ENCODE measurements around the gene CCNT1.
"Not testable (repeated sequence)": the region's sequence is repeated elsewhere in the genome, so short reads cannot be mapped to it uniquely, and the experiment has no call there.

The CCNT1 gene

GRCh38 chr12:48691826-48692487 is 24.6 kb downstream of the CCNT1 start:
- no peak for DNase-seq (ENCODE audit: low read depth, low spot score)

- DNase-seq (ENCODE audit: low read depth, low spot score), result no peak
Measured at GRCh38 chr12:48690990-48691389, 25.5 kb downstream of the CCNT1 start.

- no peak for DNase-seq (ENCODE audit: low read depth, low spot score)
Measured at GRCh38 chr12:48690436-48690835, 26.1 kb downstream of the CCNT1 start.

- DNase-seq (ENCODE audit: low read depth, low spot score), result no peak
Measured at GRCh38 chr12:48688836-48689235, 27.7 kb downstream of the CCNT1 start.

GRCh38 chr12:48687592-48687991 is 28.9 kb downstream of the CCNT1 start:
- no peak for DNase-seq (ENCODE audit: low read depth, low spot score)

- no peak for DNase-seq (ENCODE audit: low read depth, low spot score)
Measured at GRCh38 chr12:48686615-48687334, 29.7 kb downstream of the CCNT1 start.

GRCh38 chr12:48686037-48686595 is 30.4 kb downstream of the CCNT1 start:
- DNase-seq (ENCODE audit: low read depth, low spot score), result no peak

GRCh38 chr12:48683534-48683933 is 33.0 kb downstream of the CCNT1 start:
- no peak for DNase-seq (ENCODE audit: low read depth, low spot score)

GRCh38 chr12:48682927-48683326 is 33.6 kb downstream of the CCNT1 start:
- no peak for DNase-seq (ENCODE audit: low read depth, low spot score)

GRCh38 chr12:48682533-48682905 is 34.0 kb downstream of the CCNT1 start:
- DNase-seq (ENCODE audit: low read depth, low spot score), result not testable (repeated sequence)

- peak; percentile 92 for DNase-seq (ENCODE audit: low read depth, low spot score)
Measured at GRCh38 chr12:48681710-48682532, 34.6 kb downstream of the CCNT1 start, which contains the start of gene KANSL2. KANSL2 (minus strand) TSS chr12:48682238; CDS start chr12:48681632, 606 bp downstream.

GRCh38 chr12:48681399-48681709 is 35.2 kb downstream of the CCNT1 start:
- no peak for DNase-seq (ENCODE audit: low read depth, low spot score)

GRCh38 chr12:48680861-48681260 is 35.6 kb downstream of the CCNT1 start:
- DNase-seq (ENCODE audit: low read depth, low spot score), result no peak

GRCh38 chr12:48678551-48679185 is 37.8 kb downstream of the CCNT1 start:
- no peak for DNase-seq (ENCODE audit: low read depth, low spot score)

- no peak for DNase-seq (ENCODE audit: low read depth, low spot score)
Measured at GRCh38 chr12:48671231-48671856, 45.2 kb downstream of the CCNT1 start.

GRCh38 chr12:48668996-48669395 is 47.5 kb downstream of the CCNT1 start:
- no peak for DNase-seq (ENCODE audit: low read depth, low spot score)

GRCh38 chr12:48659863-48660262 is 56.6 kb downstream of the CCNT1 start:
- no peak for DNase-seq (ENCODE audit: low read depth, low spot score)

- no peak for DNase-seq (ENCODE audit: low read depth, low spot score)
Measured at GRCh38 chr12:48651681-48652080, 64.8 kb downstream of the CCNT1 start.

- not testable (repeated sequence) for DNase-seq (ENCODE audit: low read depth, low spot score)
Measured at GRCh38 chr12:48645354-48645753, 71.2 kb downstream of the CCNT1 start.

- no peak for DNase-seq (ENCODE audit: low read depth, low spot score)
Measured at GRCh38 chr12:48643011-48643410, 73.5 kb downstream of the CCNT1 start.
